RPMI8226 (cell line): ENCODE data around the gene GLOD5.
"Not testable (repeated sequence)": the region's sequence is repeated elsewhere in the genome, so short reads cannot be mapped to it uniquely, and the experiment has no call there.

ENCODE experiments used
- DNase-seq: peaks from one replicate; pipeline ENCODE4 v3.0.0-alpha.2; 2015

GLOD5 gene

GRCh38 chrX:48794911-48795515, 33.5 kb downstream of the GLOD5 start:
- DNase-seq: no peak

- no peak for DNase-seq
These were observed 36.8 kb downstream of the GLOD5 start for GRCh38 chrX:48798318-48798717.

GRCh38 chrX:48800574-48801279, 39.2 kb downstream of the GLOD5 start:
- DNase-seq: no peak

GRCh38 chrX:48801280-48802088, 39.9 kb downstream of the GLOD5 start, which contains the start of gene HDAC6:
HDAC6 (plus strand) TSS chrX:48802067; CDS start chrX:48802693, 626 bp downstream.
- DNase-seq: peak; percentile 98

GRCh38 chrX:48802089-48802904, 40.8 kb downstream of the GLOD5 start:
- DNase-seq: peak; percentile 85

- no peak for DNase-seq
These were observed 41.3 kb downstream of the GLOD5 start for GRCh38 chrX:48802905-48803200.

- DNase-seq: no peak
These were observed 44.5 kb downstream of the GLOD5 start for GRCh38 chrX:48806081-48806480.

GRCh38 chrX:48813644-48814043, 52.1 kb downstream of the GLOD5 start:
- no peak for DNase-seq

- no peak for DNase-seq
These were observed 53.2 kb downstream of the GLOD5 start for GRCh38 chrX:48814722-48815121.

GRCh38 chrX:48815266-48815665, 53.7 kb downstream of the GLOD5 start:
- no peak for DNase-seq

GRCh38 chrX:48816014-48816810, 54.7 kb downstream of the GLOD5 start:
- DNase-seq: no peak

GRCh38 chrX:48818098-48818497, 56.6 kb downstream of the GLOD5 start:
- no peak for DNase-seq

GRCh38 chrX:48818866-48819265, 57.3 kb downstream of the GLOD5 start:
- no peak for DNase-seq

GRCh38 chrX:48819394-48819793, 57.8 kb downstream of the GLOD5 start:
- DNase-seq: not testable (repeated sequence)

GRCh38 chrX:48823053-48823452, 61.5 kb downstream of the GLOD5 start:
- DNase-seq: no peak
